Measurements from ENCODE around the gene PSORS1C1.

PSORS1C1 gene

GRCh38 chr6:31170600-31170881 is 55.9 kb downstream of the PSORS1C1 start, which contains the start of gene POU5F1:
TSS of gene POU5F1 (minus strand) at chr6:31170682. CDS start at chr6:31170620, 62 bp downstream.
- peak within 1 kb of the TSS; percentile 26; the same call in 1 of the 2 replicates for H3K27ac ChIP-seq
- TF ChIP-seq ZFX (IDR thresholded peaks at IDR 0.05; ENCODE audit: borderline replicate concordance) (no peak), CTCF (IDR thresholded peaks at IDR 0.05) (no peak)

GRCh38 chr6:31170987-31171671 is 56.5 kb downstream of the PSORS1C1 start:
- no peak overlapping the region for H3K27ac ChIP-seq
- TF ChIP-seq ZFX (IDR thresholded peaks at IDR 0.05; ENCODE audit: borderline replicate concordance) (no peak), CTCF (IDR thresholded peaks at IDR 0.05) (no peak)

- H3K27ac ChIP-seq, result no peak overlapping the region
- no peak for TF ChIP-seq CTCF (IDR thresholded peaks at IDR 0.05)
- TF ChIP-seq ZFX (IDR thresholded peaks at IDR 0.05; ENCODE audit: borderline replicate concordance), result no peak
Observed at GRCh38 chr6:31171931-31172905, 57.6 kb downstream of the PSORS1C1 start.

- H3K27ac ChIP-seq, result no peak overlapping the region
- TF ChIP-seq CTCF (IDR thresholded peaks at IDR 0.05), result no peak
- TF ChIP-seq ZFX (IDR thresholded peaks at IDR 0.05; ENCODE audit: borderline replicate concordance), result no peak
Observed at GRCh38 chr6:31172973-31173384, 58.4 kb downstream of the PSORS1C1 start.

DNA sequence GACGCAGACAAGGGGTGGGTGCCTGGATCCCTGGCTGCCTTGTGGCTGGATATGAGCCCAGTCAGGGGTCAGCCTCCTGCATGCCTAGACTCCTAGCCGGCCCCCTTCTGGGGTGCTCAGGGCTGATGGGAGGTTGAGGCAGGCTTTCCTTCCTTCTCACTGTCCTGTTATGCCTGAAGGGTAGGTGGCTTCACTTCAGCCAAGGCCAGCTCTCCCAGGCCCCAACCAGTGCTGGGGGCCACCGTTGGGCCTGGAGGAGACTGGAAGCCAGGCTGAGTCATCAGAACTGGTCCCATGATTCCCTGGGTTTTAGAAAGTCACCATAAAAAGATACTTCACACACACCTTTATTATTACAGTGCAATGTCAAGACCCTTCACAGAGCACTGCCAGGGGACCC is 58.8 kb downstream of the PSORS1C1 start:
- no peak overlapping the region for H3K27ac ChIP-seq

GRCh38 chr6:31174378-31174777 is 59.8 kb downstream of the PSORS1C1 start:
- TF ChIP-seq CTCF (IDR thresholded peaks at IDR 0.05), result no peak
- no peak for TF ChIP-seq ZFX (IDR thresholded peaks at IDR 0.05; ENCODE audit: borderline replicate concordance)
- H3K27ac ChIP-seq, result no peak overlapping the region

More for the DNA sequence above, 58.8 kb downstream of the PSORS1C1 start:
- no peak for TF ChIP-seq ZFX (IDR thresholded peaks at IDR 0.05; ENCODE audit: borderline replicate concordance)
- TF ChIP-seq CTCF (IDR thresholded peaks at IDR 0.05), result no peak

- no peak for TF ChIP-seq ZFX (IDR thresholded peaks at IDR 0.05; ENCODE audit: borderline replicate concordance)
- no peak overlapping the region for H3K27ac ChIP-seq
Observed at GRCh38 chr6:31175971-31176370, 61.4 kb downstream of the PSORS1C1 start.

Measured in 22Rv1 (cell line).